Measurements from ENCODE around the gene KANSL1. TPM values are rescaled to one million over a fixed set of nuclear protein-coding genes. Genes with fewer than 3 reads are reported as not detected.

Gene KANSL1
- total and polyA plus RNA-seq, 4 donors, result 16.2 to 189 (median 47.4) TPM

DNA sequence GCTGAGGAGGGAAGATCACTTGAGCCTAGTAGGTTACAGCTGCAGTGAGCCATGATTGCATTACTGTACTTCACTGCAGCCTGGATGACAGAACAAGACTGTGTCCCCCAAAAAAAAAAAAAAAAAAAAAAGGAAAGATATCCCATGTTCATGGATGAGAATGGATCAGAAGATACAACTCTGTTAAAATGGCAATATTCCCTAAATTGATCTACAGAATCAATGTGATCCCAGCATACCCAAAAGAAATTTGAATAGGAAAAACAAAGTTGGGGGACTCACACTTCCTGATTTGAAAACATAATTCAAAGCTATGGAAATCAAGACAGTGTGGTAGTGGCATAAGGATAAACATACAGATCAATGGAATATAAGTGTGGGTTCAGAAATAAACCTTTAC is 12.7 kb upstream of the KANSL1 start:
- H3K9ac ChIP-seq (ENCODE audit: insufficient read depth in 1 of 2, low read length in 2 of 2), result no peak overlapping the region
- H3K27ac ChIP-seq (ENCODE audit: low read depth in 1 of 2, low read length in 1 of 2), result no peak overlapping the region

GRCh38 chr17:46202424-46202823 is 9.2 kb upstream of the KANSL1 start:
- TF ChIP-seq, protein P1, sequence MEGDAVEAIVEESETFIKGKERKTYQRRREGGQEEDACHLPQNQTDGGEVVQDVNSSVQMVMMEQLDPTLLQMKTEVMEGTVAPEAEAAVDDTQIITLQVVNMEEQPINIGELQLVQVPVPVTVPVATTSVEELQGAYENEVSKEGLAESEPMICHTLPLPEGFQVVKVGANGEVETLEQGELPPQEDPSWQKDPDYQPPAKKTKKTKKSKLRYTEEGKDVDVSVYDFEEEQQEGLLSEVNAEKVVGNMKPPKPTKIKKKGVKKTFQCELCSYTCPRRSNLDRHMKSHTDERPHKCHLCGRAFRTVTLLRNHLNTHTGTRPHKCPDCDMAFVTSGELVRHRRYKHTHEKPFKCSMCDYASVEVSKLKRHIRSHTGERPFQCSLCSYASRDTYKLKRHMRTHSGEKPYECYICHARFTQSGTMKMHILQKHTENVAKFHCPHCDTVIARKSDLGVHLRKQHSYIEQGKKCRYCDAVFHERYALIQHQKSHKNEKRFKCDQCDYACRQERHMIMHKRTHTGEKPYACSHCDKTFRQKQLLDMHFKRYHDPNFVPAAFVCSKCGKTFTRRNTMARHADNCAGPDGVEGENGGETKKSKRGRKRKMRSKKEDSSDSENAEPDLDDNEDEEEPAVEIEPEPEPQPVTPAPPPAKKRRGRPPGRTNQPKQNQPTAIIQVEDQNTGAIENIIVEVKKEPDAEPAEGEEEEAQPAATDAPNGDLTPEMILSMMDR (IDR thresholded peaks at IDR 0.05; ENCODE audit: control extremely low read depth, extremely low read depth), result no peak
- ATAC-seq (ENCODE audit: insufficient read depth, low FRiP score) (no peak), DNase-seq (no peak)
- no peak overlapping the region for H3K9ac ChIP-seq (ENCODE audit: insufficient read depth in 1 of 2, low read length in 2 of 2)
- H3K36me3 ChIP-seq (ENCODE audit: control insufficient read depth in 4 of 4, insufficient read depth in 4 of 4, low read length in 4 of 4), result no peaks in the 10 kb centered on the region
- peaks cover 0 to 4% (median 1%) of the 10 kb centered on the region in 4 donors for H3K9me3 ChIP-seq (ENCODE audit: control insufficient read depth in 4 of 4, insufficient read depth in 3 of 4, low read length in 3 of 4)
- no peak overlapping the region for H3K27ac ChIP-seq (ENCODE audit: low read depth in 1 of 2, low read length in 1 of 2)
- peaks cover 0 to 7% (median 4%) of the 10 kb centered on the region in 5 donors for H3K4me1 ChIP-seq (ENCODE audit: control insufficient read depth in 5 of 5, insufficient read depth in 5 of 5, low read length in 5 of 5)
- no peak overlapping the region for H3K4me3 ChIP-seq
- no peaks in the 10 kb centered on the region for H3K27me3 ChIP-seq (ENCODE audit: control insufficient read depth in 3 of 3, insufficient read depth in 3 of 3, low read length in 2 of 3)
- 73 to 82% methylated on average over 2 of the region's 2 CpGs for WGBS, 2 donors

More for the DNA sequence above, 12.7 kb upstream of the KANSL1 start:
- TF ChIP-seq, protein P1 (IDR thresholded peaks at IDR 0.05; ENCODE audit: control extremely low read depth, extremely low read depth), result no peak
- ATAC-seq (ENCODE audit: insufficient read depth, low FRiP score) (no peak), DNase-seq (no peak)
- Histone ChIP-seq H3K4me1 (ENCODE audit: control insufficient read depth in 5 of 5, insufficient read depth in 5 of 5, low read length in 5 of 5) (peaks cover 0 to 2% (median 0%) of the 10 kb centered on the region in 5 donors), H3K4me3 (no peak overlapping the region), H3K27me3 (ENCODE audit: control insufficient read depth in 3 of 3, insufficient read depth in 3 of 3, low read length in 2 of 3) (no peaks in the 10 kb centered on the region), H3K9me3 (ENCODE audit: control insufficient read depth in 4 of 4, insufficient read depth in 3 of 4, low read length in 3 of 4) (peaks cover 0 to 4% (median 1%) of the 10 kb centered on the region in 4 donors), H3K36me3 (ENCODE audit: control insufficient read depth in 4 of 4, insufficient read depth in 4 of 4, low read length in 4 of 4) (peaks cover 0 to 2% (median 0%) of the 10 kb centered on the region in 4 donors)

- ATAC-seq (ENCODE audit: insufficient read depth, low FRiP score), result no peak
- H3K27me3 ChIP-seq (ENCODE audit: control insufficient read depth in 3 of 3, insufficient read depth in 3 of 3, low read length in 2 of 3), result no peaks in the 10 kb centered on the region
- H3K36me3 ChIP-seq (ENCODE audit: control insufficient read depth in 4 of 4, insufficient read depth in 4 of 4, low read length in 4 of 4), result no peaks in the 10 kb centered on the region
- DNase-seq, result no peak
- WGBS, 2 donors, result 95 to 96% methylated on average over 3 of the region's 3 CpGs
- TF ChIP-seq, protein P1 (IDR thresholded peaks at IDR 0.05; ENCODE audit: control extremely low read depth, extremely low read depth), result no peak
- no peak overlapping the region for H3K4me3 ChIP-seq
- H3K9me3 ChIP-seq (ENCODE audit: control insufficient read depth in 4 of 4, insufficient read depth in 3 of 4, low read length in 3 of 4), result peaks cover 0 to 4% (median 1%) of the 10 kb centered on the region in 4 donors
- no peak overlapping the region for H3K27ac ChIP-seq (ENCODE audit: low read depth in 1 of 2, low read length in 1 of 2)
- peaks cover 0 to 7% (median 4%) of the 10 kb centered on the region in 5 donors for H3K4me1 ChIP-seq (ENCODE audit: control insufficient read depth in 5 of 5, insufficient read depth in 5 of 5, low read length in 5 of 5)
- no peak overlapping the region for H3K9ac ChIP-seq (ENCODE audit: insufficient read depth in 1 of 2, low read length in 2 of 2)
Observed at GRCh38 chr17:46201491-46201890, 8.3 kb upstream of the KANSL1 start.

DNA sequence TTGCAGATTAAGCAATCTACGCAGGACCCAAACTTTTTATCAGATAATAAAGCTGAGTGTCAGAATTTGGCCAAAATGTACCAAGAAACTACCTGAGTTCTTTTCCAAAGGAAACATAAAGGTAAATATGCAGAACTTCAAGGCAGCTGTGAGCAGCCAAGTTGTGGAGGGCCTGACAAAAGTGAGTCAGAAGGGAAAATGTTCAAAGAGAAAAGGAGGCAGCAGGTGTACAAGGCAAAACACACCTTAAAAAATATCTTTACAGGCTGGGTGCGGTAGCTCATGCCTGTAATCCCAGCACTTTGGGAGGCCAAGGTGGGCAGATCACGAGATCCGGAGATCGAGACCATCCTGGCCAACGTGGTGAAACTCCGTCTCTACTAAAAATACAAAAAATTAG is 7.0 kb upstream of the KANSL1 start:
- Histone ChIP-seq H3K27me3 (ENCODE audit: control insufficient read depth in 3 of 3, insufficient read depth in 3 of 3, low read length in 2 of 3) (no peaks in the 10 kb centered on the region), H3K27ac (ENCODE audit: low read depth in 1 of 2, low read length in 1 of 2) (no peak overlapping the region), H3K4me3 (no peak overlapping the region), H3K36me3 (ENCODE audit: control insufficient read depth in 4 of 4, insufficient read depth in 4 of 4, low read length in 4 of 4) (no peaks in the 10 kb centered on the region), H3K4me1 (ENCODE audit: control insufficient read depth in 5 of 5, insufficient read depth in 5 of 5, low read length in 5 of 5) (peaks cover 0 to 7% (median 4%) of the 10 kb centered on the region in 5 donors), H3K9ac (ENCODE audit: insufficient read depth in 1 of 2, low read length in 2 of 2) (no peak overlapping the region), H3K9me3 (ENCODE audit: control insufficient read depth in 4 of 4, insufficient read depth in 3 of 4, low read length in 3 of 4) (no peaks in the 10 kb centered on the region)
- WGBS, 2 donors, result 90 to 95% methylated on average over 7 of the region's 7 CpGs
- ATAC-seq (ENCODE audit: insufficient read depth, low FRiP score) (no peak), DNase-seq (no peak)
- TF ChIP-seq, protein P1 (IDR thresholded peaks at IDR 0.05; ENCODE audit: control extremely low read depth, extremely low read depth), result no peak
